HCT116 (cell line): ENCODE data around the gene EDNRA.

ENCODE experiments used
- CEBPB ChIP-seq: IDR thresholded peaks from 2 replicates; pipeline ENCODE4 v1.6.1; 2012; ENCODE audit warnings: low read depth
- JUND ChIP-seq: IDR thresholded peaks from 2 replicates; pipeline ENCODE4 v1.6.1; 2012
- POLR2A ChIP-seq: IDR thresholded peaks from 2 replicates; pipeline ENCODE4 v1.7.0; 2011; ENCODE audit warnings: borderline replicate concordance; ENCODE audit not compliant: insufficient read depth, insufficient read length; ENCODE audit errors: extremely low read depth
- POLR2AphosphoS5 ChIP-seq: IDR thresholded peaks from 2 replicates; pipeline ENCODE4 v1.6.1; 2011; ENCODE audit warnings: mild to moderate bottlenecking, low read depth, low read length, moderate library complexity
- SRF ChIP-seq: IDR thresholded peaks from 2 replicates; pipeline ENCODE4 v1.6.1; 2012; ENCODE audit warnings: low read depth
- YY1 ChIP-seq: IDR thresholded peaks from 2 replicates; pipeline ENCODE4 v1.6.1; 2011; ENCODE audit warnings: low read length, low read depth, moderate library complexity, mild to moderate bottlenecking; ENCODE audit not compliant: insufficient replicate concordance; ENCODE audit errors: extremely low read depth
- ZFX ChIP-seq: fragments of 450-650 bp; IDR thresholded peaks from 2 replicates; pipeline ENCODE4 v1.6.1; 2017
- TF ChIP-seq, protein P1 (sequence below), 3 experiments: fragments of 200-600 bp in 1 of 3; sonication (generic) in 1 of 3; IDR thresholded peaks in 2 of 3; conservative IDR thresholded peaks in 1 of 3; 2 replicates each; pipeline ENCODE4 v1.5.1; 2012 to 2017; ENCODE audit warnings: low read depth in 2 of 3, low read length in 2 of 3, antibody characterized with exemption in 1 of 3, borderline replicate concordance in 1 of 3, control low read depth in 1 of 3, mild to moderate bottlenecking in 1 of 3, mixed read lengths in 1 of 3, mixed run types in 1 of 3, moderate library complexity in 1 of 3; ENCODE audit not compliant: insufficient read depth in 1 of 3
- TF ChIP-seq, protein P2 (sequence below): IDR thresholded peaks from 2 replicates; pipeline ENCODE4 v1.6.1; 2012; ENCODE audit warnings: low read depth

DNA sequence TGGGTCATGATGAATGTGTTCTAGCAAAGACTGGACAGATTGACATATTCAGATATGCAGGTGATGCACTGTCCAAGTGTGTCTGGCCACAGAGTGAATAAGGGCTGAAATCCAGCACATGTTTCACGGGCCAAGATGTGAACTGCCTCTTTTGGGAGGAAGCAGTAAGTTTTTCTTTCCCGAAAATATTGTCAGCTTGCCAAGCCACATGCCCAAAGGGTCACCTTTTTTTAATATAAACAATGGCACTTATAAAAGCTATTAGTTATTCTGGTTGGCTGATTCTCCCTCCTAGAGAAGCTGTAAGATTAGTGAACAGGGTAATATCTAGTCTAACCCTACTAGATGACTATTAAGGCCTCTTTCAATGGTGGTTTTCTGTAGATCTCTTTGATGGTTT lies 1.5 kb upstream of the EDNRA start:
- TF ChIP-seq, protein P1, sequence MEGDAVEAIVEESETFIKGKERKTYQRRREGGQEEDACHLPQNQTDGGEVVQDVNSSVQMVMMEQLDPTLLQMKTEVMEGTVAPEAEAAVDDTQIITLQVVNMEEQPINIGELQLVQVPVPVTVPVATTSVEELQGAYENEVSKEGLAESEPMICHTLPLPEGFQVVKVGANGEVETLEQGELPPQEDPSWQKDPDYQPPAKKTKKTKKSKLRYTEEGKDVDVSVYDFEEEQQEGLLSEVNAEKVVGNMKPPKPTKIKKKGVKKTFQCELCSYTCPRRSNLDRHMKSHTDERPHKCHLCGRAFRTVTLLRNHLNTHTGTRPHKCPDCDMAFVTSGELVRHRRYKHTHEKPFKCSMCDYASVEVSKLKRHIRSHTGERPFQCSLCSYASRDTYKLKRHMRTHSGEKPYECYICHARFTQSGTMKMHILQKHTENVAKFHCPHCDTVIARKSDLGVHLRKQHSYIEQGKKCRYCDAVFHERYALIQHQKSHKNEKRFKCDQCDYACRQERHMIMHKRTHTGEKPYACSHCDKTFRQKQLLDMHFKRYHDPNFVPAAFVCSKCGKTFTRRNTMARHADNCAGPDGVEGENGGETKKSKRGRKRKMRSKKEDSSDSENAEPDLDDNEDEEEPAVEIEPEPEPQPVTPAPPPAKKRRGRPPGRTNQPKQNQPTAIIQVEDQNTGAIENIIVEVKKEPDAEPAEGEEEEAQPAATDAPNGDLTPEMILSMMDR (IDR thresholded peaks at IDR 0.05 in 2 of 3, conservative IDR thresholded peaks at IDR 0.05 in 1 of 3; ENCODE audit: borderline replicate concordance in 1 of 3, insufficient read depth in 1 of 3, low read depth in 2 of 3, low read length in 2 of 3) = no peak
- TF ChIP-seq POLR2AphosphoS5 (no peak), CEBPB (no peak), POLR2A (no peak), SRF (no peak), JUND (no peak), ZFX (no peak), YY1 (no peak)
- TF ChIP-seq, protein P2, sequence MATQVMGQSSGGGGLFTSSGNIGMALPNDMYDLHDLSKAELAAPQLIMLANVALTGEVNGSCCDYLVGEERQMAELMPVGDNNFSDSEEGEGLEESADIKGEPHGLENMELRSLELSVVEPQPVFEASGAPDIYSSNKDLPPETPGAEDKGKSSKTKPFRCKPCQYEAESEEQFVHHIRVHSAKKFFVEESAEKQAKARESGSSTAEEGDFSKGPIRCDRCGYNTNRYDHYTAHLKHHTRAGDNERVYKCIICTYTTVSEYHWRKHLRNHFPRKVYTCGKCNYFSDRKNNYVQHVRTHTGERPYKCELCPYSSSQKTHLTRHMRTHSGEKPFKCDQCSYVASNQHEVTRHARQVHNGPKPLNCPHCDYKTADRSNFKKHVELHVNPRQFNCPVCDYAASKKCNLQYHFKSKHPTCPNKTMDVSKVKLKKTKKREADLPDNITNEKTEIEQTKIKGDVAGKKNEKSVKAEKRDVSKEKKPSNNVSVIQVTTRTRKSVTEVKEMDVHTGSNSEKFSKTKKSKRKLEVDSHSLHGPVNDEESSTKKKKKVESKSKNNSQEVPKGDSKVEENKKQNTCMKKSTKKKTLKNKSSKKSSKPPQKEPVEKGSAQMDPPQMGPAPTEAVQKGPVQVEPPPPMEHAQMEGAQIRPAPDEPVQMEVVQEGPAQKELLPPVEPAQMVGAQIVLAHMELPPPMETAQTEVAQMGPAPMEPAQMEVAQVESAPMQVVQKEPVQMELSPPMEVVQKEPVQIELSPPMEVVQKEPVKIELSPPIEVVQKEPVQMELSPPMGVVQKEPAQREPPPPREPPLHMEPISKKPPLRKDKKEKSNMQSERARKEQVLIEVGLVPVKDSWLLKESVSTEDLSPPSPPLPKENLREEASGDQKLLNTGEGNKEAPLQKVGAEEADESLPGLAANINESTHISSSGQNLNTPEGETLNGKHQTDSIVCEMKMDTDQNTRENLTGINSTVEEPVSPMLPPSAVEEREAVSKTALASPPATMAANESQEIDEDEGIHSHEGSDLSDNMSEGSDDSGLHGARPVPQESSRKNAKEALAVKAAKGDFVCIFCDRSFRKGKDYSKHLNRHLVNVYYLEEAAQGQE = no peak
